Keratinocyte (primary cell): ENCODE data around the gene BICDL1. TPM values are rescaled to one million over a fixed set of nuclear protein-coding genes. Genes with fewer than 3 reads are reported as not detected.

Experiments used
- DNase-seq: peaks from one replicate; pipeline ENCODE4 v3.0.0-alpha.2; 2011; ENCODE audit warnings: low read depth, missing footprints, low spot score
- FAIRE-seq: peaks from 2 replicates; lab custom pipeline; 2011; peaks lifted over from hg19 to GRCh38; lab: Jason Lieb, UNC
- H2AFZ ChIP-seq: 2 replicates; pipeline ENCODE4 v1.6.0; 2012; ENCODE audit warnings: low read length, control low read depth, inconsistent platforms; ENCODE audit not compliant: control insufficient read depth
- H3K27ac ChIP-seq: 2 replicates; pipeline ENCODE4 v1.5.1; 2011; ENCODE audit warnings: low read length; ENCODE audit not compliant: control insufficient read depth, insufficient read depth
- H3K27me3 ChIP-seq: 3 replicates; pipeline ENCODE4 v1.6.0; 2011; ENCODE audit warnings: low read length; ENCODE audit not compliant: control insufficient read depth, insufficient read depth; ENCODE audit errors: extremely low read depth
- H3K36me3 ChIP-seq, 2 experiments: 2 replicates in 1 of 2; 3 replicates in 1 of 2; pipeline ENCODE4 v1.5.1; 2011; ENCODE audit warnings: low read length in 2 of 2, mild to moderate bottlenecking in 1 of 2; ENCODE audit not compliant: control insufficient read depth in 2 of 2, insufficient read depth in 2 of 2; ENCODE audit errors: extremely low read depth in 1 of 2
- H3K4me1 ChIP-seq: 3 replicates; pipeline ENCODE4 v1.5.1; 2011; ENCODE audit warnings: low read length; ENCODE audit not compliant: control insufficient read depth, insufficient read depth; ENCODE audit errors: extremely low read depth
- H3K4me2 ChIP-seq: 3 replicates; pipeline ENCODE4 v1.6.0; 2011; ENCODE audit warnings: low read depth, low read length; ENCODE audit not compliant: control insufficient read depth, insufficient read depth; ENCODE audit errors: extremely low read depth
- H3K4me3 ChIP-seq, 3 experiments: fragments of 200-600 bp in 1 of 3; sonication (generic) in 1 of 3; 2 replicates in 2 of 3; 3 replicates in 1 of 3; pipeline ENCODE4 v1.5.1; 2011 to 2016; ENCODE audit warnings: low read length in 3 of 3, mild to moderate bottlenecking in 3 of 3, control low read depth in 2 of 3, inconsistent platforms in 1 of 3, low read depth in 1 of 3, mixed read lengths in 1 of 3, mixed run types in 1 of 3, moderate library complexity in 1 of 3; ENCODE audit not compliant: control insufficient read depth in 2 of 3, insufficient read depth in 2 of 3; ENCODE audit errors: extremely low read depth in 1 of 3
- H3K79me2 ChIP-seq: 2 replicates; pipeline ENCODE4 v1.6.0; 2012; ENCODE audit warnings: low read length; ENCODE audit not compliant: control insufficient read depth, insufficient read depth
- H3K9ac ChIP-seq: 3 replicates; pipeline ENCODE4 v1.6.0; 2011; ENCODE audit warnings: low read length; ENCODE audit not compliant: control insufficient read depth, insufficient read depth; ENCODE audit errors: extremely low read depth
- H3K9me1 ChIP-seq: 3 replicates; pipeline ENCODE4 v1.6.0; 2011; ENCODE audit warnings: low read length; ENCODE audit not compliant: control insufficient read depth, insufficient read depth; ENCODE audit errors: extremely low read depth
- H3K9me3 ChIP-seq: 2 replicates; pipeline ENCODE4 v1.5.1; 2012; ENCODE audit warnings: low read depth, low read length; ENCODE audit not compliant: control insufficient read depth
- H4K20me1 ChIP-seq: 3 replicates; pipeline ENCODE4 v1.6.0; 2011; ENCODE audit warnings: low read length; ENCODE audit not compliant: control insufficient read depth, insufficient read depth; ENCODE audit errors: extremely low read depth
- CTCF ChIP-seq, 3 experiments: IDR thresholded peaks in 1 of 3; conservative IDR thresholded peaks in 1 of 3; optimal IDR thresholded peaks in 1 of 3; 2 replicates in 2 of 3; 3 replicates in 1 of 3; pipeline versions ENCODE3 to v1.5.1; 2011; ENCODE audit warnings: low read length in 3 of 3, mild to moderate bottlenecking in 3 of 3, moderate library complexity in 2 of 3, control low read depth in 1 of 3, inconsistent platforms in 1 of 3; ENCODE audit not compliant: insufficient read depth in 2 of 3; ENCODE audit errors: extremely low read depth in 1 of 3
- EZH2 ChIP-seq: IDR thresholded peaks from one replicate; pipeline ENCODE4 v1.6.1; 2012; ENCODE audit warnings: inconsistent platforms, mild to moderate bottlenecking, low read length, moderate library complexity
- dilution Hi-C: fragments of 300-500 bp; cut with MboI; formaldehyde crosslinking; loops from one replicate; pipeline ENCODE4 v1.7.0; 2020; ENCODE audit warnings: low sequenced_read_pairs; ENCODE audit not compliant: extremely low pct_ligation_motif_present
- polyA plus RNA-seq, 5 experiments: library from polyadenylated mRNA; depleted of rRNA in 3 of 5; stranded (reverse) in 3 of 5; stranded (forward) in 1 of 5; unstranded in 1 of 5; fragments of >200 nt; gene quantifications; 1 replicate in 1 of 5; 2 replicates in 3 of 5; 3 replicates in 1 of 5; pipeline versions ENCODE4 v1.2.1 to v1.2.3, GENCODE V29; 2011 to 2012; ENCODE audit warnings: missing spikeins in 2 of 5, low read depth in 1 of 5, low replicate concordance in 1 of 5

Gene BICDL1
- polyA plus RNA-seq, 1 donor (not counting 4 experiments of a cell fraction or from before 2014, with no cell fraction given): 6.4 TPM

- DNase-seq (no peak), FAIRE-seq (no peak)
- Histone ChIP-seq H2AFZ (no peak overlapping the region), H3K27me3 (no peaks in the 10 kb centered on the region), H3K9me3 (no peaks in the 10 kb centered on the region), H3K36me3 (no peaks in the 10 kb centered on the region), H3K9ac (no peak overlapping the region), H3K27ac (no peak overlapping the region), H3K4me2 (no peak overlapping the region), H4K20me1 (no peaks in the 10 kb centered on the region), H3K79me2 (no peaks in the 10 kb centered on the region), H3K4me1 (peaks cover 2% of the 10 kb centered on the region), H3K9me1 (no peaks in the 10 kb centered on the region), H3K4me3 (no peak overlapping the region)
- TF ChIP-seq CTCF (optimal IDR thresholded peaks at IDR 0.05 in 1 of 3, IDR thresholded peaks at IDR 0.05 in 1 of 3, conservative IDR thresholded peaks at IDR 0.05 in 1 of 3; ENCODE audit: extremely low read depth in 1 of 3, insufficient read depth in 2 of 3, low read length in 3 of 3) (no peak), EZH2 (no peak)
- dilution Hi-C loops: no loop called here
Measured at GRCh38 chr12:119942386-119942785, 46.6 kb upstream of the BICDL1 start.

- H3K36me3 ChIP-seq: no peaks in the 10 kb centered on the region
- dilution Hi-C loops: no loop called here
- no peaks in the 10 kb centered on the region for H4K20me1 ChIP-seq
- H3K4me2 ChIP-seq: no peak overlapping the region
- H3K9me1 ChIP-seq: no peaks in the 10 kb centered on the region
- no peaks in the 10 kb centered on the region for H3K79me2 ChIP-seq
- no peak for DNase-seq
- FAIRE-seq: no peak
- H3K27me3 ChIP-seq: no peaks in the 10 kb centered on the region
- no peaks in the 10 kb centered on the region for H3K9me3 ChIP-seq
- no peak for TF ChIP-seq CTCF (optimal IDR thresholded peaks at IDR 0.05 in 1 of 3, IDR thresholded peaks at IDR 0.05 in 1 of 3, conservative IDR thresholded peaks at IDR 0.05 in 1 of 3; ENCODE audit: extremely low read depth in 1 of 3, insufficient read depth in 2 of 3, low read length in 3 of 3)
- no peak for TF ChIP-seq EZH2
- no peak overlapping the region for H3K9ac ChIP-seq
- H3K4me1 ChIP-seq: no peaks in the 10 kb centered on the region
- no peak overlapping the region for H3K27ac ChIP-seq
- no peak overlapping the region for H2AFZ ChIP-seq
- H3K4me3 ChIP-seq: no peak overlapping the region
Measured at GRCh38 chr12:119946213-119946612, 42.8 kb upstream of the BICDL1 start.
